ENCODE data around the gene AFG1L. TPM values are rescaled to one million over a fixed set of nuclear protein-coding genes. Genes with fewer than 3 reads are reported as not detected.
A peak's percentile ranks its signal among the peaks of the same experiment; 100 is the strongest.

The AFG1L gene
- total RNA-seq, 1 donor from 2014 or later: 9.3 TPM

- Mint-ChIP-seq H3K36me3 (peaks cover 5% of the 10 kb centered on the region), H3K27ac (peak overlapping the region; percentile 93), H3K9me3 (no peaks in the 10 kb centered on the region), H3K27me3 (ENCODE audit: low read depth) (no peaks in the 10 kb centered on the region), H3K4me3 (peak overlapping the region; percentile 94), H3K4me1 (peaks cover 47% of the 10 kb centered on the region)
- no peak for TF ChIP-seq CTCF (IDR thresholded peaks at IDR 0.05; ENCODE audit: unreplicated experiment)
- peak in 1 of 2 experiments; percentile 49 for DNase-seq (ENCODE audit: low spot score in 2 of 2, unreplicated experiment in 2 of 2)
These were observed 267.7 kb downstream of the AFG1L start for GRCh38 chr6:108562503-108562993.

- DNase-seq (ENCODE audit: low spot score in 2 of 2, unreplicated experiment in 2 of 2): no peak
- Mint-ChIP-seq H3K4me3 (peak overlapping the region; percentile 94), H3K9me3 (no peaks in the 10 kb centered on the region), H3K4me1 (peaks cover 47% of the 10 kb centered on the region), H3K36me3 (peaks cover 9% of the 10 kb centered on the region), H3K27me3 (ENCODE audit: low read depth) (no peaks in the 10 kb centered on the region), H3K27ac (no peak overlapping the region)
- TF ChIP-seq CTCF (IDR thresholded peaks at IDR 0.05; ENCODE audit: unreplicated experiment): no peak
These were observed 268.4 kb downstream of the AFG1L start for GRCh38 chr6:108563292-108563691.

GRCh38 chr6:108564178-108564577, 269.3 kb downstream of the AFG1L start:
- H3K4me1 Mint-ChIP-seq: peaks cover 47% of the 10 kb centered on the region

GRCh38 chr6:108565091-108565766, 270.4 kb downstream of the AFG1L start:
- no peak for TF ChIP-seq CTCF (IDR thresholded peaks at IDR 0.05; ENCODE audit: unreplicated experiment)
- Mint-ChIP-seq H3K9me3 (no peaks in the 10 kb centered on the region), H3K36me3 (peaks cover 24% of the 10 kb centered on the region), H3K4me3 (no peak overlapping the region), H3K4me1 (peaks cover 47% of the 10 kb centered on the region), H3K27ac (peak overlapping the region; percentile 10), H3K27me3 (ENCODE audit: low read depth) (peaks cover 3% of the 10 kb centered on the region)
- DNase-seq (ENCODE audit: low spot score in 2 of 2, unreplicated experiment in 2 of 2): no peak

More at GRCh38 chr6:108564178-108564577, 269.3 kb downstream of the AFG1L start:
- DNase-seq (ENCODE audit: low spot score in 2 of 2, unreplicated experiment in 2 of 2): no peak
- no peaks in the 10 kb centered on the region for H3K9me3 Mint-ChIP-seq
- peak overlapping the region; percentile 22 for H3K4me3 Mint-ChIP-seq
- H3K27me3 Mint-ChIP-seq (ENCODE audit: low read depth): peaks cover 3% of the 10 kb centered on the region
- H3K36me3 Mint-ChIP-seq: peaks cover 18% of the 10 kb centered on the region
- TF ChIP-seq CTCF (IDR thresholded peaks at IDR 0.05; ENCODE audit: unreplicated experiment): no peak
- H3K27ac Mint-ChIP-seq: no peak overlapping the region

GRCh38 chr6:108565893-108566292, 271.0 kb downstream of the AFG1L start:
- H3K4me1 Mint-ChIP-seq: peaks cover 47% of the 10 kb centered on the region
- H3K27me3 Mint-ChIP-seq (ENCODE audit: low read depth): peaks cover 3% of the 10 kb centered on the region
- TF ChIP-seq CTCF (IDR thresholded peaks at IDR 0.05; ENCODE audit: unreplicated experiment): no peak
- no peak for DNase-seq (ENCODE audit: low spot score in 2 of 2, unreplicated experiment in 2 of 2)
- H3K36me3 Mint-ChIP-seq: peaks cover 28% of the 10 kb centered on the region
- no peak overlapping the region for H3K4me3 Mint-ChIP-seq
- peak overlapping the region; percentile 62 for H3K27ac Mint-ChIP-seq
- H3K9me3 Mint-ChIP-seq: no peaks in the 10 kb centered on the region

All from mesothelial cell of epicardium (in vitro differentiated cells).